Kidney epithelial cell (primary cell): ENCODE measurements around the gene GARNL3. TPM values are rescaled to one million over a fixed set of nuclear protein-coding genes. Genes with fewer than 3 reads are reported as not detected.
A peak's percentile ranks its signal among the peaks of the same experiment; 100 is the strongest.

Source experiments
- DNase-seq: peaks from one replicate; pipeline ENCODE4 v3.0.0-alpha.2; 2010; ENCODE audit warnings: low read depth
- H3K27me3 ChIP-seq: 2 replicates; pipeline ENCODE4 v1.6.0; 2011; ENCODE audit warnings: low read length; ENCODE audit not compliant: control insufficient read depth, insufficient read depth
- H3K36me3 ChIP-seq: 2 replicates; pipeline ENCODE4 v1.5.1; 2011; ENCODE audit warnings: low read length; ENCODE audit not compliant: control insufficient read depth, insufficient read depth
- H3K4me3 ChIP-seq: 2 replicates; pipeline ENCODE4 v1.5.1; 2011; ENCODE audit warnings: low read depth, mild to moderate bottlenecking, control low read depth, low read length
- CTCF ChIP-seq: IDR thresholded peaks from 2 replicates; pipeline ENCODE4 v1.5.1; 2011; ENCODE audit warnings: mild to moderate bottlenecking, moderate library complexity, low read length, control low read depth, inconsistent platforms; ENCODE audit not compliant: insufficient read depth, poor library complexity, severe bottlenecking
- total RNA-seq: library from RNA; depleted of rRNA; stranded (reverse); fragments of >200 nt; gene quantifications from 2 replicates; pipeline ENCODE4 v1.2.3, GENCODE V29; 2015

The GARNL3 gene
- total RNA-seq, 1 donor from 2014 or later, result 5.3 TPM

- DNase-seq, result no peak
- Histone ChIP-seq H3K36me3 (no peaks in the 10 kb centered on the region), H3K27me3 (no peaks in the 10 kb centered on the region), H3K4me3 (no peak overlapping the region)
- TF ChIP-seq CTCF, result no peak
These were observed 48.5 kb downstream of the GARNL3 start for GRCh38 chr9:127313042-127313560.

- Histone ChIP-seq H3K36me3 (no peaks in the 10 kb centered on the region), H3K4me3 (no peak overlapping the region), H3K27me3 (no peaks in the 10 kb centered on the region)
- no peak for TF ChIP-seq CTCF
- no peak for DNase-seq
These were observed 50.3 kb downstream of the GARNL3 start for GRCh38 chr9:127314911-127315310.

- no peaks in the 10 kb centered on the region for H3K36me3 ChIP-seq
- H3K4me3 ChIP-seq, result no peak overlapping the region
- no peak for TF ChIP-seq CTCF
- H3K27me3 ChIP-seq, result no peaks in the 10 kb centered on the region
- DNase-seq, result no peak
These were observed 52.2 kb downstream of the GARNL3 start for GRCh38 chr9:127316586-127317323.

GRCh38 chr9:127318651-127319167 lies 54.1 kb downstream of the GARNL3 start:
- no peaks in the 10 kb centered on the region for H3K27me3 ChIP-seq
- DNase-seq, result peak; percentile 21
- no peak overlapping the region for H3K4me3 ChIP-seq
- H3K36me3 ChIP-seq, result no peaks in the 10 kb centered on the region
- no peak for TF ChIP-seq CTCF

GRCh38 chr9:127319366-127320114 lies 55.0 kb downstream of the GARNL3 start:
- DNase-seq, result no peak
- Histone ChIP-seq H3K27me3 (no peaks in the 10 kb centered on the region), H3K36me3 (no peaks in the 10 kb centered on the region), H3K4me3 (no peak overlapping the region)
- no peak for TF ChIP-seq CTCF
